ENCODE measurements around the gene SUSD1.

GRCh38 chr9:112042769-112043168 lies 132.3 kb downstream of the SUSD1 start:
- TF ChIP-seq POLR2A (IDR thresholded peaks at IDR 0.05; ENCODE audit: low read depth, low read length): no peak
- TF ChIP-seq POLR2AphosphoS5 (IDR thresholded peaks at IDR 0.05; ENCODE audit: low read depth, low read length): no peak
